SK-MEL-5 (cell line): ENCODE results near the gene SSTR3. TPM values are rescaled to one million over a fixed set of nuclear protein-coding genes. Genes with fewer than 3 reads are reported as not detected.
"Not testable (repeated sequence)": the region's sequence is repeated elsewhere in the genome, so short reads cannot be mapped to it uniquely, and the experiment has no call there.

Source experiments
- DNase-seq: peaks from one replicate; pipeline ENCODE4 v3.0.0-alpha.2; 2016; ENCODE audit warnings: low read depth, low spot score
- in situ Hi-C: cut with HindIII; loops from 2 replicates; pipeline ENCODE4 v1.10.0; 2016; ENCODE audit warnings: low sequenced_read_pairs, high pct_unique_total_duplicates, low pct_unique_long_range_greater_than_20kb
- total RNA-seq: library from RNA; depleted of rRNA; stranded (reverse); fragments of >200 nt; shearing (Covaris generic); gene quantifications from 2 replicates; pipeline ENCODE4 v1.2.3, GENCODE V29; 2014

Gene SSTR3
- total RNA-seq, 1 experiment from 2014 or later = not detected

- in situ Hi-C loops = no loop called here
- no peak for DNase-seq
Observed at GRCh38 chr22:37205046-37205445, 7.2 kb downstream of the SSTR3 start.

- no peak for DNase-seq
- in situ Hi-C loops = no loop called here
Observed at GRCh38 chr22:37204045-37204655, 8.1 kb downstream of the SSTR3 start.

GRCh38 chr22:37203354-37204044, 8.8 kb downstream of the SSTR3 start:
- in situ Hi-C loops = no loop called here
- no peak for DNase-seq

- DNase-seq = no peak
- in situ Hi-C loops = no loop called here
Observed at GRCh38 chr22:37202716-37203115, 9.6 kb downstream of the SSTR3 start.

- in situ Hi-C loops = no loop called here
- DNase-seq = no peak
Observed at GRCh38 chr22:37202001-37202555, 10.2 kb downstream of the SSTR3 start.

- in situ Hi-C loops, DNase-seq: not testable (repeated sequence)
Observed at GRCh38 chr22:37201443-37201820, 10.8 kb downstream of the SSTR3 start.

GRCh38 chr22:37199760-37200108, 12.5 kb downstream of the SSTR3 start:
- in situ Hi-C loops = loop anchor here (25.0 kb wide), 1 partner anchor 137 kb away; the partner anchor contains the start of gene KCTD17

GRCh38 chr22:37199103-37199759, 13.0 kb downstream of the SSTR3 start:
- peak; percentile 99 for DNase-seq
- in situ Hi-C loops = loop anchor here (25.0 kb wide), 1 partner anchor 137 kb away; the partner anchor contains the start of gene KCTD17

More at GRCh38 chr22:37199760-37200108, 12.5 kb downstream of the SSTR3 start:
- no peak for DNase-seq

- DNase-seq = peak; percentile 83
- in situ Hi-C loops = loop anchor here (25.0 kb wide), 1 partner anchor 136 kb away; the partner anchor contains the start of gene KCTD17
Observed at GRCh38 chr22:37198258-37199102, 13.8 kb downstream of the SSTR3 start.

GRCh38 chr22:37197451-37198257, 14.6 kb downstream of the SSTR3 start:
- peak; percentile 60 for DNase-seq
- in situ Hi-C loops = loop anchor here (25.0 kb wide), 1 partner anchor 135 kb away; the partner anchor contains the start of gene KCTD17

- peak; percentile 61 for DNase-seq
- in situ Hi-C loops = loop anchor here (25.0 kb wide), 1 partner anchor 134 kb away; the partner anchor contains the start of gene KCTD17
Observed at GRCh38 chr22:37196539-37197450, 15.5 kb downstream of the SSTR3 start.

GRCh38 chr22:37195921-37196320, 16.4 kb downstream of the SSTR3 start:
- DNase-seq = peak; percentile 34
- in situ Hi-C loops = loop anchor here (25.0 kb wide), 1 partner anchor 134 kb away; the partner anchor contains the start of gene KCTD17

- no peak for DNase-seq
- in situ Hi-C loops = loop anchor here (25.0 kb wide), 1 partner anchor 132 kb away; the partner anchor contains the start of gene KCTD17
Observed at GRCh38 chr22:37194750-37195149, 17.5 kb downstream of the SSTR3 start.

GRCh38 chr22:37193629-37194191, 18.6 kb downstream of the SSTR3 start:
- peak; percentile 98 for DNase-seq
- in situ Hi-C loops = loop anchor here (25.0 kb wide), 1 partner anchor 131 kb away; the partner anchor contains the start of gene KCTD17

GRCh38 chr22:37192741-37193140, 19.5 kb downstream of the SSTR3 start:
- DNase-seq = no peak

More at GRCh38 chr22:37192741-37193140, 19.5 kb downstream of the SSTR3 start:
- in situ Hi-C loops = loop anchor here (25.0 kb wide), 1 partner anchor 130 kb away; the partner anchor contains the start of gene KCTD17
